ENCODE measurements around the gene MFNG. TPM values are rescaled to one million over a fixed set of nuclear protein-coding genes. Genes with fewer than 3 reads are reported as not detected.
A peak's percentile ranks its signal among the peaks of the same experiment; 100 is the strongest.

The MFNG gene
- total RNA-seq, 2 donors from 2014 or later, result 14.1 to 17.4 TPM

- intact Hi-C loops (cut with DNase I), result no loop called here
- no peak for DNase-seq
- ATAC-seq, result no peak
Measured at GRCh38 chr22:37499027-37499707, 13.0 kb upstream of the MFNG start.

GRCh38 chr22:37498289-37498909, 12.2 kb upstream of the MFNG start:
- no peak for ATAC-seq
- intact Hi-C loops (cut with DNase I), result no loop called here
- no peak for DNase-seq

- intact Hi-C loops (cut with DNase I), result no loop called here
- ATAC-seq (peak in 1 of 2 donors; percentile 4), DNase-seq (no peak)
Measured at GRCh38 chr22:37497062-37497599, 10.9 kb upstream of the MFNG start.

GRCh38 chr22:37496651-37497050, 10.5 kb upstream of the MFNG start:
- DNase-seq (no peak), ATAC-seq (peak in 1 of 2 donors; percentile 47)
- intact Hi-C loops (cut with DNase I), result no loop called here

- ATAC-seq (no peak), DNase-seq (no peak)
- intact Hi-C loops (cut with DNase I), result no loop called here
Measured at GRCh38 chr22:37493979-37494378, 7.8 kb upstream of the MFNG start.

GRCh38 chr22:37492428-37493344, 6.5 kb upstream of the MFNG start:
- DNase-seq, result no peak
- no peak for ATAC-seq
- intact Hi-C loops (cut with DNase I), result no loop called here

GRCh38 chr22:37491559-37492427, 5.6 kb upstream of the MFNG start:
- no peak for ATAC-seq
- no peak for DNase-seq
- intact Hi-C loops (cut with DNase I), result no loop called here

- no peak for ATAC-seq
- no peak for DNase-seq
- intact Hi-C loops (cut with DNase I), result no loop called here
Measured at GRCh38 chr22:37491106-37491505, 4.9 kb upstream of the MFNG start.

GRCh38 chr22:37489983-37490382, 3.8 kb upstream of the MFNG start:
- intact Hi-C loops (cut with DNase I), result no loop called here
- no peak for DNase-seq
- ATAC-seq, result no peak

- DNase-seq (no peak), ATAC-seq (no peak)
- intact Hi-C loops (cut with DNase I), result no loop called here
Measured at GRCh38 chr22:37488337-37489135, 2.4 kb upstream of the MFNG start.

GRCh38 chr22:37487571-37487970, 1.4 kb upstream of the MFNG start:
- no peak for DNase-seq
- intact Hi-C loops (cut with DNase I), result no loop called here
- no peak for ATAC-seq

GRCh38 chr22:37487129-37487528, 945 bp upstream of the MFNG start:
- DNase-seq (no peak), ATAC-seq (no peak)
- intact Hi-C loops (cut with DNase I), result no loop called here

- peak in 1 of 2 donors; percentile 2 for ATAC-seq
- DNase-seq, result no peak
- intact Hi-C loops (cut with DNase I), result no loop called here
Measured at GRCh38 chr22:37485395-37486223, 575 bp downstream of the MFNG start.

- ATAC-seq (peak; percentile 61 to 62), DNase-seq (peak; percentile 88)
- intact Hi-C loops (cut with DNase I), result no loop called here
Measured at GRCh38 chr22:37484480-37485394, 1.4 kb downstream of the MFNG start.

GRCh38 chr22:37483050-37483449, 3.1 kb downstream of the MFNG start:
- ATAC-seq (no peak), DNase-seq (no peak)
- intact Hi-C loops (cut with DNase I), result no loop called here

- DNase-seq (no peak), ATAC-seq (no peak)
- intact Hi-C loops (cut with DNase I), result no loop called here
Measured at GRCh38 chr22:37482244-37482643, 3.9 kb downstream of the MFNG start.

All from left cardiac atrium (tissue), 4 donors.